Kidney capillary endothelial cell (primary cell): ENCODE results near the gene SMG1.
"Not testable (repeated sequence)": the region's sequence is repeated elsewhere in the genome, so short reads cannot be mapped to it uniquely, and the experiment has no call there.

Source experiments
- DNase-seq: peaks from one replicate; pipeline ENCODE4 v3.0.0-alpha.2; 2018; ENCODE audit warnings: low spot score

SMG1 gene

GRCh38 chr16:18933501-18933900, 7.3 kb upstream of the SMG1 start:
- DNase-seq: no peak

GRCh38 chr16:18932243-18932987, 6.2 kb upstream of the SMG1 start:
- DNase-seq: no peak

- no peak for DNase-seq
Measured at GRCh38 chr16:18931756-18932155, 5.5 kb upstream of the SMG1 start.

- not testable (repeated sequence) for DNase-seq
Measured at GRCh38 chr16:18930095-18930494, 3.9 kb upstream of the SMG1 start.

- DNase-seq: not testable (repeated sequence)
Measured at GRCh38 chr16:18928073-18928472, 1.9 kb upstream of the SMG1 start.

- DNase-seq: not testable (repeated sequence)
Measured at GRCh38 chr16:18925215-18925985, 808 bp downstream of the SMG1 start.

GRCh38 chr16:18923935-18924334, 2.3 kb downstream of the SMG1 start:
- not testable (repeated sequence) for DNase-seq

GRCh38 chr16:18923124-18923523, 3.1 kb downstream of the SMG1 start:
- not testable (repeated sequence) for DNase-seq

- DNase-seq: not testable (repeated sequence)
Measured at GRCh38 chr16:18909585-18909984, 16.6 kb downstream of the SMG1 start.

GRCh38 chr16:18908716-18909115, 17.5 kb downstream of the SMG1 start:
- not testable (repeated sequence) for DNase-seq

- DNase-seq: not testable (repeated sequence)
Measured at GRCh38 chr16:18902778-18903177, 23.4 kb downstream of the SMG1 start.

- not testable (repeated sequence) for DNase-seq
Measured at GRCh38 chr16:18902044-18902443, 24.2 kb downstream of the SMG1 start.

GRCh38 chr16:18901194-18901593, 25.0 kb downstream of the SMG1 start:
- DNase-seq: not testable (repeated sequence)

GRCh38 chr16:18884456-18884855, 41.8 kb downstream of the SMG1 start:
- DNase-seq: not testable (repeated sequence)

- DNase-seq: not testable (repeated sequence)
Measured at GRCh38 chr16:18877734-18878133, 48.5 kb downstream of the SMG1 start.

- DNase-seq: not testable (repeated sequence)
Measured at GRCh38 chr16:18877259-18877658, 48.9 kb downstream of the SMG1 start.

GRCh38 chr16:18876301-18876700, 49.9 kb downstream of the SMG1 start:
- DNase-seq: not testable (repeated sequence)

GRCh38 chr16:18869043-18869771, 57.0 kb downstream of the SMG1 start:
- DNase-seq: peak; percentile 10

- DNase-seq: not testable (repeated sequence)
Measured at GRCh38 chr16:18866277-18866823, 59.9 kb downstream of the SMG1 start.

- DNase-seq: not testable (repeated sequence)
Measured at GRCh38 chr16:18862891-18863290, 63.3 kb downstream of the SMG1 start.

- no peak for DNase-seq
Measured at GRCh38 chr16:18855196-18855595, 71.0 kb downstream of the SMG1 start.

- no peak for DNase-seq
Measured at GRCh38 chr16:18853694-18854093, 72.5 kb downstream of the SMG1 start.
